OCI-LY7 (cell line): ENCODE data around the gene HECW1.

Source experiments
- EZH2phosphoT487 ChIP-seq: fragments of 200-600 bp; sonication (generic); IDR thresholded peaks from 2 replicates; pipeline ENCODE4 v1.6.1; 2018; ENCODE audit warnings: low read depth, borderline replicate concordance, mild to moderate bottlenecking, mixed run types, antibody characterized with exemption, low read length, moderate library complexity, mixed read lengths
- TF ChIP-seq, protein P1 (sequence below): fragments of 200-600 bp; sonication (generic); conservative IDR thresholded peaks from 2 replicates; pipeline ENCODE4 v1.5.1; 2014; ENCODE audit warnings: mild to moderate bottlenecking, antibody characterized with exemption, low read length, moderate library complexity, mixed read lengths

DNA sequence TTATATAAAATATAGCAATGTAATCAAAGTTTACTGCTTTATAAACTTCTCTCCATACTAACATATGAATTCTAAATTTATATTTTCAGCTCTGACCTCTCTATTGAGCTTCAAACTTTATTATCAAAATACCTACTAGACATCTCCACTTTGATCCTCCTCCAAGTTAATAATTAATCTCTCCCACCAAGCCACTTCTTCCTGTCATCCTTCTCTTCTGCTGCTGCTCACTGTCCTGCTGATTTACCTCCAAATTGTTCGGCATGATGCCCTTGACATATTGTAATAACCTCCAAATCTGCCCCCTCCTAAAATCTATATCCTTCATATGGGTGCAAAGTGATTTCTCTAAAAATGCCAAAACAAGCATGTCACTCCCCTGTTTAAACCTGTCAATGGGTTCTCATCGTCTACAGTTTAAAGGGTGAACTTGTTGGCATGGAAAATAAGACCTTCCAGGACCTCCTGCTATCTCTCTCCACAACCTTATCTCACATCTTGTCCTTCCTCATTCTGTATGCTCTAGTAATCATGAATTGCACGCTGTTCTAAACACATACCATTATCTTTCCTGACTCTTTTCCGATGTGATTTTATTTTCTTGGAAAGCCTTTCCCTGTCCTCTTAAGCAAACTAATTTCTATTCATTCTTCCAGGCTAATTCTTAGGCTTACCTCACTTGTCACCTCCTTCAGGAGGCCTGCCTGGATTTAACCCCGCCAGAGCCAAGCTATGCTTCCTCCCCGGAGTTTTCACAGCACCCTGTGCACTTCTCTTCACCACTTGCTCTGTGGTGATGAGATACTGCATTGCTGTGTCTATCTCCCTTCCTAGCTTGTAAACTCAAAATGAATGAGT is 418.3 kb downstream of the HECW1 start:
- TF ChIP-seq, protein P1, sequence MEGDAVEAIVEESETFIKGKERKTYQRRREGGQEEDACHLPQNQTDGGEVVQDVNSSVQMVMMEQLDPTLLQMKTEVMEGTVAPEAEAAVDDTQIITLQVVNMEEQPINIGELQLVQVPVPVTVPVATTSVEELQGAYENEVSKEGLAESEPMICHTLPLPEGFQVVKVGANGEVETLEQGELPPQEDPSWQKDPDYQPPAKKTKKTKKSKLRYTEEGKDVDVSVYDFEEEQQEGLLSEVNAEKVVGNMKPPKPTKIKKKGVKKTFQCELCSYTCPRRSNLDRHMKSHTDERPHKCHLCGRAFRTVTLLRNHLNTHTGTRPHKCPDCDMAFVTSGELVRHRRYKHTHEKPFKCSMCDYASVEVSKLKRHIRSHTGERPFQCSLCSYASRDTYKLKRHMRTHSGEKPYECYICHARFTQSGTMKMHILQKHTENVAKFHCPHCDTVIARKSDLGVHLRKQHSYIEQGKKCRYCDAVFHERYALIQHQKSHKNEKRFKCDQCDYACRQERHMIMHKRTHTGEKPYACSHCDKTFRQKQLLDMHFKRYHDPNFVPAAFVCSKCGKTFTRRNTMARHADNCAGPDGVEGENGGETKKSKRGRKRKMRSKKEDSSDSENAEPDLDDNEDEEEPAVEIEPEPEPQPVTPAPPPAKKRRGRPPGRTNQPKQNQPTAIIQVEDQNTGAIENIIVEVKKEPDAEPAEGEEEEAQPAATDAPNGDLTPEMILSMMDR = no peak
- TF ChIP-seq EZH2phosphoT487 = no peak
